Stimulated activated CD8-positive, alpha-beta memory T cell treated with anti-CD3 and anti-CD28 coated beads, Interleukin-7, amount 100 ng/mL, for 48 hours (primary cell): ENCODE measurements around the gene CASS4.
A peak's percentile ranks its signal among the peaks of the same experiment; 100 is the strongest.

Experiments used
- DNase-seq, 2 donors: peaks; one replicate each; pipeline ENCODE4 v3.0.0-alpha.2; 2020; ENCODE audit warnings: low read depth in 1 of 2; ENCODE audit errors: extremely low read depth in 1 of 2

CASS4 gene

GRCh38 chr20:56422076-56422823, 10.2 kb downstream of the CASS4 start:
- DNase-seq = no peak

DNA sequence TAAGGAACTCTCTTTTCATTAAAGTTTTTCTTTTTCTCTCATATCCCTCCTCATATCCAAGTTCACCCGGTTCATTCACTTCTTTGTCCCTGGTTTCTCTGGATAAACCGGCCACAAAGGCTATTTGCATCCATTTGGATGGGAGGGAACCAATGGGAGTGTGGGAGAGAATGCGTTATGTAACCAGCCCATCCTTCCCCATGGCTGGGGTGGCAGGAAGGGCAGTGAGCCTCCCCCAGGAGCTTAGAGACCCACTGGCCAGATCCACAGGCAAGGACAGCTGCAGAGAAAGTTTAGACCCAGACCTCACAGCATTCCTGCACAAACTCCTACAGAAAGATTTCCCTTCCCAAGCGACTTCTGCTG, 10.7 kb downstream of the CASS4 start:
- DNase-seq = no peak

- no peak for DNase-seq
These were observed 11.2 kb downstream of the CASS4 start for GRCh38 chr20:56423211-56423610.

DNA sequence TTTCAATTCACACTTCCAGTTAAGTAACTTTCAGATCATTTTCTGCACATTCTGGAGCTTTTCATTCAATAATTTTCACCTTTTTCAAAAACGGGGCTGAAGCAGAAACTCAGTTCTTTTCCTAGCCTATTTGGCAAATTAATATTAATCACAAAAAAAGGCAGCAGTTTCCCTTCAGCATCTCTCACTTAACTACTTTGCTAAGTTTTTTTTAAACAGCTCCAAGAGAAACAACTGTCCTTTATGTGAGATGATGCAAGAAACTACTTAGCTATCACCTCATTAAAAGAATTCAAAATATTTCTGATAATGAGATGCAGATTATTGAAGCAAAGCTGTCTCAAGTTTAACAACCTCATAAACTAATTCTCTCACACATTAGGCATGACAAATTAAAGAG, 11.8 kb downstream of the CASS4 start:
- no peak for DNase-seq

DNA sequence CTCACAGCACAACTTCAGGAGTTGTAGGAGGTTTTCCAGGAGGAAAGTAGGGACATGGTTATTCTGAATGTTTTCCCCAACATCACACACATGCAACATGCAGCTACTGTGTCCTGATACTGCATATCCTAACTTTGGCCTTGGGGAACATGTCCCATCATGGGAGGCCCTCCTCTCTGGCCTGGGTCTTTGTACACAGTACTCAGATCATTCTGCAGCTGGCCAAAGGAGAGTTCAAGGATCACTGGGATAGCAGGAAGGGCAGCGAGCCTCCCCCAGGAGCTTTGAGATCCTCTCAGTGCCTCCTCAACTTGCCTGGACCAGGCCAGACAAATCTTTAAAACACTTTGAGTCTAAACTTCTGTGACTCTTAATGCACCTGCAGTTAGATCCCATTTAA, 12.9 kb downstream of the CASS4 start:
- DNase-seq = no peak

DNA sequence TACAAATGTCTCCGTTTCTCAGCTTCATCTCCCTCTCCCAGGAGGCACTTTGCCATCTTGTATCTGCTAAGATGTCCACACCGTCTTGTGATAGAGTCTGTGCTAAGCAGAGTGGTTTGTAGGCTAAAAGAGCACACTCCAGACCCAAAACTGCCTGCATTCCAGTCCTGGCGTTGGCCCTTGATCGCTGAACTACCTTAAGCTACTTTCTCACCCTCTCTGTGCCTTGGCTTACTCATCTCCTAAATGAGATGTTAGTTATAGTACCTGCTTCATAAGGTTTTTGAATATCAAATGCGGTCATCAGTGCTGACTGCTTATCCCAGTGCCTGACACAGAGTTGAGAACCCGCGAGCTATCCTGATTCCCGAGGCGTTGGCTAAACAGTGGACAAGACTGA, 14.0 kb downstream of the CASS4 start:
- no peak for DNase-seq

DNA sequence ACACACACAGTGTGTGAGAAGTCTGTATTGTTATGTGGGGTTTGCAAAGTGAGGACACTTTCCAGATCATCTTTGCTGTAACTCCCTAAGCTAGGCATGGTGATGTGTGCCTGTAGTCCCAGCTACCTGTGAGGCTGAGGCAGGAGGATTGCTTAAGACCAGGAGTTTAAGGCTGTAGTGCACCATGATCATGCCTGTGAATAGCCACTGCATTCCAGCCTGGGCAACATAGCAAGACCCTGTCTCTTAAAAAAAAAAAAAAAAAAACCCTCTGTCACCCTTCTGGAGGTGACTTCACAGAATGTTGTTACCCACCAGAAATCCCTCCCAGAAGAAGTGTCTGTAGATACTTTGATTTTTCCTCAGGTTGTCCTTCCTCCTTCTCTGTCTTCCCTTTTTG, 14.9 kb downstream of the CASS4 start:
- no peak for DNase-seq

- DNase-seq = no peak
These were observed 15.7 kb downstream of the CASS4 start for GRCh38 chr20:56427797-56428196.

DNA sequence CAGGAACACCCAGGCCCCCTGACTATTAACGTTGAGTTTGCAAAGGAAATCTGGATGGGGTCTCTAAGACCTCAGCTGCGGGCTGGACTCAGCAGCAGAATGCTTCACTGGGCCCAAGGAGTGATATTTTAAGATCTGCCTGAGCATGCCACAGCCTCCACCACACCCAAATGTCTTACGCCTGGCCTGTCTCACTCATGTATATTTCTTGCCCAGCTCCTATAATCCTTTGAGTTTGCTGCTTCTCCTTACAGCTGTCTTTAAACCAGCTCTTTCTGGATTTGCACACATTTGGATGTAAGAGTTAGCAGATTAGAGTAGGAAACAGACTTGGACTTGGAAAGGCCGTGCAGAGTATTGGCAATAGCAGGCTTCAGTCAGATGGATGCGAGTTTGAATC, 16.4 kb downstream of the CASS4 start:
- no peak for DNase-seq

- no peak for DNase-seq
These were observed 16.8 kb downstream of the CASS4 start for GRCh38 chr20:56428881-56429280.

- DNase-seq = no peak
These were observed 17.4 kb downstream of the CASS4 start for GRCh38 chr20:56429502-56429901.

- DNase-seq = no peak
These were observed 17.9 kb downstream of the CASS4 start for GRCh38 chr20:56429941-56430340.

DNA sequence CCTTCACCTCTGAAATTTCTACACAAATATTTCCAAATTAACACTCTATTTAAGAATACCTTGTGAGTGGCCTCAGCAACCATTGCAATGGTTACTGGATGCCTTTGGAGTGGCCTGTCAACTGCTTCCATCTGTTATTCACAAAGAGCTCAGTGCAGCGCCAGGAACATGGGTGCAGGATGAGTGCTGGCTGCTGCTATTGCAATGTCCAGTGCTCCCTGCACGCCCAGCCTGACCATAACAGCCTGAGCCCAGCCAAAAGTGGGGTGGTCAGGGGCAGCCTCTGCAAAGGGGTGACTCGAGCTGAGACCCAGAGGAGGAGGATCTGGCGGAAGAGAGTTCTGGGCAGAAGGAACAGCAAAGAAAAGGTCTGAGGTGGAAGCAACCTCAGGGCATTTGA, 18.4 kb downstream of the CASS4 start:
- DNase-seq = no peak

- no peak for DNase-seq
These were observed 18.9 kb downstream of the CASS4 start for GRCh38 chr20:56430957-56431356.

GRCh38 chr20:56431471-56431870, 19.4 kb downstream of the CASS4 start:
- DNase-seq = no peak

DNA sequence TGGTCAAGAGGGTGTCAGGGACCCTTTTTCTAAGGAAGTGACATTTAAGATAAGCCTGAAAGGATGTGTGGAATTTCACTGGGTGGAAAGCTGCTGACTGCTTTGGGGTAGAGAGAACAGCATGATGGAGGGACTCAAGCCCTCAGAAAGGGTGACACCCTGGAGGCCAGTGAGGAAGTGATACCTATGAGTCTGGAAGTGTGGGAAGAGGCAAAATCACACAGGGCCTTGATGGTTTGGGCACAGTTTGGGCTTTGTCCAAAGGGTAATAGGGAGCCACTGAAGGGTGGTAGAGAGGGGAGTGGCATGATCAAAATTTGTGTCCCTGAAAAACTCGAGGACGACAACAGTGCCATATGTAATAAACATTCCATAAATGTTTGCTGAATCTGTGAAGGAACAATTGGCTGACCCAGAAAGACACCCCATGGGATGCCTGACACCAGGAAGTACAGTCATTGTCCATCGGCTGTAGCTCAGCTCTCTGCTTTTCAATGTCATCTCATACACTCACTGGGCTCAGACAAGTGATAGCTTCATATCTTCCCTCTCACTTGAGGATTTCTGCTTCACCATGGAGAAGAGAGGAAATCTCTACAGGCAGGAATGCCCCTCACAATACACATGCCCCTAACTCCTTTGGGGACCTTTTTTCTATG, 21.3 kb downstream of the CASS4 start:
- DNase-seq = no peak

DNA sequence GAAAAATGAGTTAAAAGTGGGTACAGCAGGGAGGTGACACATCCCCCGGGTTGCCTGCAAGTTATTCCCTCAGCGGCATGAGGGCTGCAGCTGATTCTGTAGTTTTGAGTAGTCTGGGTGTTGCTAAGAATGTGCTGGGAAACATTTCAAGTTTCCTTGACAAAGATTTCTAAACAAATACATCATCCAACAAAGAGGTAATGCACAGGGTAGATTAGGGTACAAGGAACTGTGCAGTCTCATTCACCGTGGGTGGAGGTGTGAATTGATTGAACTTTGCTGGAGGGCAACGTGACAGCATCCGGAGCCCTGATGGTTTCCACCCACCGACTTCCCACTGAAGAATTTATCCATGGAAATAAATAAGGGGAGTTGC, 21.8 kb downstream of the CASS4 start:
- no peak for DNase-seq

DNA sequence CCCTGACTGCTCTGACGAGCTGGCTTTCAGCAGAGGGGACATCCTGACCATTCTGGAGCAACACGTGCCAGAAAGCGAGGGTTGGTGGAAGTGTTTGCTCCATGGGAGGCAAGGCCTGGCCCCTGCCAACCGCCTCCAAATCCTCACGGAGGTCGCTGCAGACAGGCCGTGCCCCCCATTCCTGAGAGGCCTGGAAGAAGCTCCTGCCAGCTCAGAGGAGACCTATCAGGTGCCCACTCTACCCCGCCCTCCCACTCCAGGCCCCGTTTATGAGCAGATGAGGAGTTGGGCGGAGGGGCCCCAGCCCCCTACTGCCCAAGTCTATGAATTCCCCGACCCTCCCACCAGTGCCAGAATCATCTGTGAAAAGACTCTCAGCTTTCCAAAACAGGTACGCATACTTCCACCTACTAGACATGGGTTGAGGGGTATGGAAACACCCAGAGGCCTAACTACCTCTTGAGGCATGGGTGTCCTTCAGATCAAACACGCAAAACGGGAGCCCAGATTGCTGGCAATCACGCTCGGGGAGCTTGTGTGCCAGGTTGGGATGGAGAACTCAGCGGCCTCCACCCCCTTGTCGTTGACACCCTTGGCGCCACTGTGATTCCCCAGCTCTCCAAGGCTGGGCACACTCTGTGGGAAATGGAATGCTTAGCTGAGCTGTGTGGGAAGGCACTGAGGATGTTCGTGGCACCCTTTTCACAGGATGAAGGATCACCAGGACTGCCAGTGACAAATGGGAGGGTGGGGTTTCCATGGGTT, 25.3 kb downstream of the CASS4 start:
- no peak for DNase-seq

GRCh38 chr20:56438284-56438683, 26.2 kb downstream of the CASS4 start:
- DNase-seq = no peak

DNA sequence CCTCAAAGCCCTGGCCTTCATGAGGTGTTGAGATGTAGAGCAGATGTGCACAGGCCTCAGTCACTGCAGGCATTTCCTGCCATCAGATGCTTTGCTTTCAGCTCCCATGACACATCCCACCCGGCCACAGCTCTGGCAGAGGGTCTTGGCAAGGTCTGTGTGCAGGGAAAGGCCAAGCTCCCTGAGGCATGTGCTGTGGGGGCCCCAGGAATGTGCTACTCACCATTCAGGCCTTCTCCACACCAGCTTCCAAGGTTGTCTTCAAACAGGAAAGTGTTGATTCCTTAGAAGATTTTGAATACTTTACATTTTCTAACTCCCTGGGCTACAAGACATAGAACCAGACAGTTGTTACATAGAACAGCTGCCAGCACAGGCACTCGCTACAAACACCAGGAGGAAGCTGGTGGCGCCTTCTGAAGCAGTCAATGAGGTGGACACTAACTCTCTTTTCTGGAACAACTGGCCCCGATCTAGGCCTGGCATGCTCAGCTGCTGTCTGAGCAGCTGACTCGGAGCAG, 27.8 kb downstream of the CASS4 start:
- no peak for DNase-seq

DNA sequence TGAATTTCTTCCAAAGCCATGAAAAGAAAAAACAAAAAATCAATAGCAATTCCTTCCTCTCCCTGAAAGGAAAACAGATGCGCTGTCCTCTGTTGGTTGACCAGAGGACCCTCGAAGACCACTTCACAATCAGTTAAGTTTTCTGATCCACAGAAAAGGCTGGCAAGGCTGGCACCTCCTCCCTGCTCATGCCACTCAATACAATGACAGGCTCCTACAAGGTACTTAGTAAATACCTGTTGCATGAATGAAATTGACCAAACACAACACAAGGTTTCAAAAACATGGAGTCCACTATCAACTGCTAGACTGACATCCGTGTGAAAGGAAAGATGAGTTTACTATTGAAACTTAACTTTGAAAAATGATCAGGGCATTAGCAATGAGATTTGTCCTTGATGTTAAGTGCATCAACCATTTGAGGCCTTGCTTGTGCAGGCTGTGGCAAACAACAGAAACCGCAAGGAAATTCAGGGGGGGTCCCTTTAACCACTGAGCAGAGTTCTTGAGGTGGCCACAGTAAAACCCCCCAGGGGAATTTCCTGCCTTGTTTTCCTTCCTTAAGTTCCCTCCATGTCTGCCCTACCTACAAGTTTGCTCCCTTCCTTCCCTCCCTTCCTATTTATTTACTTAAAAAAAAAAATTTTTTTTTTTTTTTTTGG, 28.4 kb downstream of the CASS4 start:
- DNase-seq = peak; percentile 35 to 67
